Erythroblast (primary cell): ENCODE results near the gene OSBPL10.

Experiments used
- GATA1 ChIP-seq: IDR thresholded peaks from 2 replicates; pipeline ENCODE4 v1.6.1; 2011; ENCODE audit warnings: low read depth, mild to moderate bottlenecking, control low read depth, low read length, moderate library complexity
- POLR2A ChIP-seq: IDR thresholded peaks from 2 replicates; pipeline ENCODE4 v1.6.1; 2011; ENCODE audit warnings: mild to moderate bottlenecking, low read length

DNA sequence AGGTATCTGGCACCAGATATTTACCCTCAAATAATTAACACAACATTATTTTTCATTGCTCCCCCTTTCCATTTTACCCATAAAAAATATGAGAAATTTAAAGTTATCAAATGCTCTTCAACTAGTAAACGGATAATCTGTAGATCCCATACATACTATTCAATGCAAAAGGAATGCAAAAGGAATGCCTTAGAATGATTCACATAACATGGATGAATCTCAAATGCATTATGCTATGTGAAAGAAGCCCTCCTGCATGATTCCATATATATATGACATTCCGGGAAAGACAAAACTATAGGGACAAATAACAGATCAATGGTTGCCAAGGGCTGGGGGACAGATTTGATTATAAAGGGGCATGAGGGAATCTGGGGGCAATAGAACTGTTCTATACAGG is 252.7 kb downstream of the OSBPL10 start:
- no peak for TF ChIP-seq POLR2A
- TF ChIP-seq GATA1 = no peak
